ENCODE measurements around the gene MOSPD3. TPM values are rescaled to one million over a fixed set of nuclear protein-coding genes. Genes with fewer than 3 reads are reported as not detected.
A peak's percentile ranks its signal among the peaks of the same experiment; 100 is the strongest.

The MOSPD3 gene
- total RNA-seq, 4 donors from 2014 or later, result 6.2 to 13.4 (median 11.6) TPM

DNA sequence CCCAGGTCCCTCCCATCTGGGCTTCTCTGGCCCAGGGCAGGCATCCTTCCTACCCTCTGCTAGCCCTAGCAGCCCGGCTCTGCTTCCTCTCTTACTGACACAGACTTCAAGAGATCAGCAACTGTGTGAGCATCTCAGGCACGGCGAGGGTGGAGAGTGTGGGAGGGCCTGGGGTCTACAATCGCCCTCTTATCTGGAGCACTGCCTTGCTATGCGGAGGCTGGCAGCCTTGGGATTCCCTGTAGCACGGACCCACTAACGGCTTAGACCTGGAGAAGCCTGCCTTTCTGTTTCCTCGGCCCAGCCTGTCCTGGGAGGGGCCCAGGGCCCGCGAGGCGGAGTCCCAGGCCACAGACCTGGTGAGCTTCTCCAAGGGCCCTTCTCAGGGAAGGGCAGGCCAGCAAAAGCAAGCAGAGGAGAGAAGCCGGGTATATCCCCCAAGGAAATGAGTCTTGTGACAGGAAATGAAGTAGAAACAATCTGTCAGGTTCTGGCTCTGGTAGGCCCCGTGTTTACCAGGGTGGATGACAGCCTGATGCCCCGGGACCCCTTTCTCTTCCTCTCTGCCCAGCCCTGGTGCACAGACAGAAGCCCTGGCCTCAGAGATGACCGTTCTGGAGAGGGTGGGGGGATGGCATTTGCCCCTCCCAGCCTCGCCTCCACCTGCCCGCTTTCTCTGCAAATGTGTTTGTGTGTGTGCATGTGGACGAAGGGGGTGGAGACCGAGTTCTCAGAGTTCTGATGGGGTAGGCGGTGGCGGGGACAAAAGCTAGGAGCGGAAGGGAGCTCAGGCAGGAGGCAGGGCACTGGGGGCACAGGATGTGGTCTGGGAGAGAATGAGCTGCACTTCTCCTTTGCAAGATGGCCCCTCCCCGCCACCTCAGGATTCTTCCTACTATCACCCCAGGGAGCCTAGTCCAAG, 28.9 kb upstream of the MOSPD3 start:
- no peak for ATAC-seq
- peaks cover 0 to 51% (median 35%) of the 10 kb centered on the region in 3 donors for H3K4me1 ChIP-seq
- H3K4me3 ChIP-seq, result peak overlapping the region in 1 of 2 donors; percentile 80
- peaks cover 3% of the 10 kb centered on the region for H3K27me3 ChIP-seq
- 45 to 47% methylated on average over 5 to 7 of the region's 23 CpGs for WGBS, 2 donors (ENCODE audit: low coverage in 1 of 2)
- peaks cover 0 to 53% of the 10 kb centered on the region in 2 donors for H3K36me3 ChIP-seq
- H3K9me3 ChIP-seq, result no peaks in the 10 kb centered on the region
- peak overlapping the region in 3 of 4 donors; percentile 92 to 95 (median 95) for H3K27ac ChIP-seq
- TF ChIP-seq, protein P1, sequence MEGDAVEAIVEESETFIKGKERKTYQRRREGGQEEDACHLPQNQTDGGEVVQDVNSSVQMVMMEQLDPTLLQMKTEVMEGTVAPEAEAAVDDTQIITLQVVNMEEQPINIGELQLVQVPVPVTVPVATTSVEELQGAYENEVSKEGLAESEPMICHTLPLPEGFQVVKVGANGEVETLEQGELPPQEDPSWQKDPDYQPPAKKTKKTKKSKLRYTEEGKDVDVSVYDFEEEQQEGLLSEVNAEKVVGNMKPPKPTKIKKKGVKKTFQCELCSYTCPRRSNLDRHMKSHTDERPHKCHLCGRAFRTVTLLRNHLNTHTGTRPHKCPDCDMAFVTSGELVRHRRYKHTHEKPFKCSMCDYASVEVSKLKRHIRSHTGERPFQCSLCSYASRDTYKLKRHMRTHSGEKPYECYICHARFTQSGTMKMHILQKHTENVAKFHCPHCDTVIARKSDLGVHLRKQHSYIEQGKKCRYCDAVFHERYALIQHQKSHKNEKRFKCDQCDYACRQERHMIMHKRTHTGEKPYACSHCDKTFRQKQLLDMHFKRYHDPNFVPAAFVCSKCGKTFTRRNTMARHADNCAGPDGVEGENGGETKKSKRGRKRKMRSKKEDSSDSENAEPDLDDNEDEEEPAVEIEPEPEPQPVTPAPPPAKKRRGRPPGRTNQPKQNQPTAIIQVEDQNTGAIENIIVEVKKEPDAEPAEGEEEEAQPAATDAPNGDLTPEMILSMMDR (IDR thresholded peaks at IDR 0.05), result no peak
- no peak for TF ChIP-seq EP300 (IDR thresholded peaks at IDR 0.05)
- TF ChIP-seq POLR2A (IDR thresholded peaks at IDR 0.05), result no peak
- no peak for TF ChIP-seq POLR2AphosphoS5 (IDR thresholded peaks at IDR 0.05)

DNA sequence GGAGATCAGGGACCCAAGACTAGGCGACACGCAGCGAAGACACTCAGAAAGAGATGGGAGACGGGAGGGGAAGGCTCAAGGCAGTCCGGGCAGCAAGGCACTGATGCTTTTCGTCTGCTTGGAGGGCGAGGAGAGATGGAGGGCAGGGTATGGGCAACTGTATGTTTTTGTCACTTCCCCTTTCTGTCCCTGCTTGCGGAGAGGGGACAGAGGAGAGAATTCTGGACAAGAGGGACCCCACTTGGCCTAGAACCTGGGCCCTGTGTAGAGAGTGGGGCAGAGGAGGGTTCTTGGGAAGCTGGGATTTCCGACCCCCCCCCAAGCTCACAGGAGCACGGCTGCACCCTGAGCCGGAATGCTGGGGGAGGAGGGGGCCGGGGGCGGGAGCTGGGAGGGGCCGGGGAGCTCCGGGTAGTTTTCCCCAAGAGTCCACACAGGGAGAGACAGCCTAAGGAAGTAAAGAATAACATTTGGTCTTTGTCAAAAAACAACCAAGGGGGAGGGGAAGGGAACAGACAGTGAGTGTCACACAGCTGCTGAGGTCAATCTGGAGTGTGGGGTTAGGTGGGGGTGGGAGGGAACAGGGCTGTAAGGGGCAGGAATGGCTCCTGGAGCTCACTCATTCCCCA, 28.2 kb upstream of the MOSPD3 start:
- 28 to 73% methylated on average over 3 to 8 of the region's 15 CpGs for WGBS, 2 donors (ENCODE audit: low coverage in 1 of 2)
- H3K4me3 ChIP-seq, result peak overlapping the region in 1 of 2 donors; percentile 80
- H3K27me3 ChIP-seq, result peaks cover 3% of the 10 kb centered on the region
- peaks cover 0 to 51% (median 35%) of the 10 kb centered on the region in 3 donors for H3K4me1 ChIP-seq
- peaks cover 0 to 45% of the 10 kb centered on the region in 2 donors for H3K36me3 ChIP-seq
- TF ChIP-seq EP300 (IDR thresholded peaks at IDR 0.05) (no peak), POLR2AphosphoS5 (IDR thresholded peaks at IDR 0.05) (no peak), POLR2A (IDR thresholded peaks at IDR 0.05) (no peak)
- TF ChIP-seq, protein P1 (IDR thresholded peaks at IDR 0.05), result no peak
- H3K9me3 ChIP-seq, result no peaks in the 10 kb centered on the region
- H3K27ac ChIP-seq, result peak overlapping the region in 3 of 4 donors; percentile 92 to 95 (median 95)
- ATAC-seq, result no peak

DNA sequence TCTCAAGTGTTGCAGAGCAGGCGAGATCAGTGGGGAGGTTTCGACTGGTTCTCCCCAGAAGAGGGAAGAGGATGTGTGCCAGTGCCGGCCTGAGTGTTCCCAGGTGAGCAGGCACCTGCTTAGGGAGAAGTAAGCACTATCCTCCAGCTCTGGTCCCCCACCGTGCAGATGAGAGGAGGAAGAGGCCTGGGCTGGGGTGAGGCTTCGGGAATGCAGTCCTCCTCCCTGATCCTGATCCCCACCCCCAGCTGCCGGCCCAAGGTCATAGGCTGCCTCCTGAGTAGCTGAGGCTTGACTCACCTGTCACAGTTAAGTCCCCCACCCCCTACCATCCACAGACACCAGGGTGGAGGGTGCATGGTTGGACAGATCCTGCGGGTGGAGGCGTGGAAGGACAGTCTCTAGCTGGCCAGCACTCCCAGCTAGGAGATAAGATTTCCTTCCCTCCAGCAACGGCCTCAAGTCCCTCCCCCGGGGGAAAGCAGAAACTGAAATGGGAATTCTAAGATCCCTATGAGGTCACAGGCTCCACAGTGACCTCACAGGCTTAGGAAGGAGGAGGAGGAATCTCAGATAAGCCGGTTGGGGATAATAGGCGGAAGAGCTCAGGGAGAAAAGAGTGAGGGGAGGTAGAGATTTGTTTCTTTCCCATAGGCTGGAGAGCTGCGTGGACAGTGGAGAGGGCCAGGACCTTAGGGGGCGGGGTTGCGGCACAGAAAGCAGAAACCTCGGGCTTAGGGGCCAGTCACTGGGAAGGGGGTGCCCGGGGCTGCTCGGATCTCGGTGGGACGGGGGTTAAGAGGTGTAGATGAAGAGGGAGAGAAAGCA, 27.4 kb upstream of the MOSPD3 start:
- H3K4me3 ChIP-seq, result peak overlapping the region; percentile 80 to 95
- 13 to 25% methylated on average over 5 to 12 of the region's 20 CpGs for WGBS, 2 donors (ENCODE audit: low coverage in 1 of 2)
- peaks cover under 1% of the 10 kb centered on the region for H3K27me3 ChIP-seq
- peak overlapping the region; percentile 88 to 95 (median 94) for H3K27ac ChIP-seq
- TF ChIP-seq POLR2AphosphoS5 (IDR thresholded peaks at IDR 0.05) (no peak), EP300 (IDR thresholded peaks at IDR 0.05) (no peak), POLR2A (IDR thresholded peaks at IDR 0.05) (no peak)
- TF ChIP-seq, protein P1 (IDR thresholded peaks at IDR 0.05), result no peak
- no peaks in the 10 kb centered on the region for H3K9me3 ChIP-seq
- peaks cover 0 to 37% of the 10 kb centered on the region in 2 donors for H3K36me3 ChIP-seq
- no peak for ATAC-seq
- peaks cover 0 to 56% (median 35%) of the 10 kb centered on the region in 3 donors for H3K4me1 ChIP-seq

DNA sequence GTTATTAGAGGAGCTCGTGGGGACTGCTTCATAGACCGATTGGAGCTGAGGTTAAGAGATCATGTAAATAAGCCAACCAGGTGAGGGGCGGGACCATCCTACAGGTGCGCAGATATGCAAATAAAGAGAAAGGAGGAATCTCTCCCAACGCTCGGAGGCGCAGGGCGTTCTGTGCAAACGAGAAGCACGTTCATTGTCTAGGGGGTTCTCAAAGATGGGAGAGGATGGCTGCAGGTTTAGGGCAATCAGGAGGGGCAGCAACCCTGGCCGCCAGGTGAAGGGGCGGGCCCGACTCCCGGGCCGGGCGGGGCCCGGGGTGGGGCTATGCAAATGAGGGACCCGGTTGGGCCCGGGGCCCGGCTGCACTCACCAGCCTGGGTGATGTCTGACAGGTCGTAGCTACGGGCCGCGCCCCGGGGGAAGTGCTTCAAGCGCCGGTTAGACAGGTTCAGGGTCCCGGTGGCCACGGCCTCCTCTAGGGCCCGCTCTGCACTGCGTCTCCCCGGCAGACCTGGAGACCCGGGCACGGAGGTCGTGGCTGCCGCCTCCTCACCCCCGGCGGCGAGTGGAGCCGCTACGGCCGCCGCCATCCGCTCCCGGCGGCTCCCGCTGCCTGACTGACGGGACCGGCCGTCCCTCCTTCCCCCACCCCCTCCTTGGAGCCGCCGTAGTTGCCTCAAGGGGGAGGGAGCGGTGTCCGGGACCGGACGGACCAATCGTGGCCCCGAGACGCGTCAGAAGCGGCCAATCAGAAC, 26.7 kb upstream of the MOSPD3 start, which contains the start of gene LRCH4:
Gene LRCH4 (minus strand): TSS at position 619 of the 755 bp plus-strand sequence. CDS start 29 bp downstream, at position 590.
- no peaks in the 10 kb centered on the region for H3K9me3 ChIP-seq
- TF ChIP-seq POLR2A (IDR thresholded peaks at IDR 0.05), result peak; percentile 99
- TF ChIP-seq, protein P1 (IDR thresholded peaks at IDR 0.05), result peak in 2 of 4 experiments; percentile 16 to 42
- TF ChIP-seq POLR2AphosphoS5 (IDR thresholded peaks at IDR 0.05), result peak; percentile 99
- TF ChIP-seq EP300 (IDR thresholded peaks at IDR 0.05), result no peak
- H3K27ac ChIP-seq, result peak within 1 kb of the TSS; percentile 88 to 95 (median 94)
- H3K4me3 ChIP-seq, result peak within 1 kb of the TSS; percentile 84 to 95
- 0 to 1% methylated on average over 8 to 10 of the region's 61 CpGs for WGBS, 2 donors (ENCODE audit: low coverage in 1 of 2)
- no peak for ATAC-seq
- peaks cover 0 to 30% of the 10 kb centered on the region in 2 donors for H3K36me3 ChIP-seq
- H3K4me1 ChIP-seq, result peaks cover 0 to 62% (median 35%) of the 10 kb centered on the region in 3 donors
- peaks cover 5% of the 10 kb centered on the region for H3K27me3 ChIP-seq

Data from gastroesophageal sphincter (tissue), 4 donors.